HEK293 (cell line): Measurements from ENCODE around the gene SYNE1.

ENCODE experiments used
- CTCF ChIA-PET: fragments of 350-600 bp; formaldehyde crosslinking; extraction: SDS; loops from one replicate; lab custom pipeline; 2021; ENCODE audit warnings: antibody characterized with exemption; lab: Yijun Ruan, JAX
- POLR2A ChIA-PET: fragments of 300-600 bp; formaldehyde crosslinking; extraction: SDS; loops from one replicate; lab custom pipeline; 2020; ENCODE audit warnings: antibody characterized with exemption, inconsistent platforms; lab: Yijun Ruan, JAX
- H3K27ac ChIP-seq: fragments of 200-500 bp; sonication (Bioruptor generic); 2 replicates; pipeline ENCODE4 v1.5.1; 2014; ENCODE audit warnings: low read depth, low read length, control low read depth, inconsistent platforms; ENCODE audit errors: extremely low read depth
- H3K36me3 ChIP-seq, 2 experiments: fragments of 200-500 bp in 1 of 2; sonication (Bioruptor generic) in 1 of 2; 1 replicate in 1 of 2; 2 replicates in 1 of 2; pipeline ENCODE4 v1.5.1; 2014 to 2017; ENCODE audit warnings: inconsistent platforms in 2 of 2, low read length in 2 of 2; ENCODE audit not compliant: control insufficient read depth in 2 of 2, insufficient read depth in 1 of 2
- H3K4me1 ChIP-seq: fragments of 200-500 bp; sonication (Bioruptor generic); 2 replicates; pipeline ENCODE4 v1.5.1; 2014; ENCODE audit warnings: mild to moderate bottlenecking, low read length, inconsistent platforms; ENCODE audit not compliant: control insufficient read depth, insufficient read depth
- H3K4me3 ChIP-seq: 2 replicates; pipeline ENCODE4 v1.5.1; 2011; ENCODE audit warnings: low read depth, mild to moderate bottlenecking, control low read depth, low read length, moderate library complexity
- H3K9me3 ChIP-seq: fragments of 200-500 bp; sonication (Bioruptor generic); 2 replicates; pipeline ENCODE4 v1.5.1; 2014; ENCODE audit warnings: low read depth, low read length, inconsistent platforms; ENCODE audit not compliant: control insufficient read depth, insufficient read depth
- KLF17 ChIP-seq: fragments of 450-650 bp; formaldehyde crosslinking; IDR thresholded peaks from 2 replicates; pipeline ENCODE4 v1.5.1; 2016; ENCODE audit warnings: missing biosample characterization, missing genetic modification characterization
- PRDM1 ChIP-seq: fragments of 450-650 bp; formaldehyde crosslinking; IDR thresholded peaks from 2 replicates; pipeline ENCODE4; 2016; ENCODE audit warnings: missing biosample characterization, missing genetic modification characterization
- SALL2 ChIP-seq: fragments of 450-650 bp; formaldehyde crosslinking; IDR thresholded peaks from 2 replicates; pipeline ENCODE4 v1.5.0; 2017; ENCODE audit warnings: missing biosample characterization, mild to moderate bottlenecking, missing genetic modification characterization, borderline replicate concordance
- SP2 ChIP-seq: fragments of 450-650 bp; formaldehyde crosslinking; IDR thresholded peaks from 2 replicates; pipeline ENCODE4 v1.5.1; 2016; ENCODE audit warnings: missing biosample characterization, missing genetic modification characterization
- TRIM28 ChIP-seq: IDR thresholded peaks from 2 replicates; pipeline ENCODE4 v1.6.1; 2011; ENCODE audit warnings: low read length, control low read depth, borderline replicate concordance
- YY2 ChIP-seq: fragments of 450-650 bp; formaldehyde crosslinking; IDR thresholded peaks from 2 replicates; pipeline ENCODE4 v1.5.1; 2016; ENCODE audit warnings: missing biosample characterization, missing genetic modification characterization
- ZBTB1 ChIP-seq: fragments of 450-650 bp; formaldehyde crosslinking; IDR thresholded peaks from 2 replicates; pipeline ENCODE4 v1.5.1; 2016; ENCODE audit warnings: missing biosample characterization, missing genetic modification characterization
- ZBTB21 ChIP-seq: fragments of 450-650 bp; formaldehyde crosslinking; IDR thresholded peaks from 2 replicates; pipeline ENCODE4 v1.5.1; 2017; ENCODE audit warnings: missing biosample characterization, missing genetic modification characterization
- ZEB2 ChIP-seq: fragments of 450-650 bp; formaldehyde crosslinking; IDR thresholded peaks from 2 replicates; pipeline ENCODE4 v1.5.1; 2016; ENCODE audit warnings: missing biosample characterization, missing genetic modification characterization
- ZFP69B ChIP-seq: fragments of 450-650 bp; formaldehyde crosslinking; IDR thresholded peaks from 2 replicates; pipeline ENCODE4 v1.5.1; 2016; ENCODE audit warnings: missing biosample characterization, missing genetic modification characterization
- ZNF114 ChIP-seq: fragments of 450-650 bp; formaldehyde crosslinking; IDR thresholded peaks from 2 replicates; pipeline ENCODE4 v1.5.0; 2017; ENCODE audit warnings: missing biosample characterization, missing genetic modification characterization
- ZNF155 ChIP-seq: fragments of 450-650 bp; formaldehyde crosslinking; IDR thresholded peaks from 2 replicates; pipeline ENCODE4 v1.5.1; 2016; ENCODE audit warnings: missing biosample characterization, missing genetic modification characterization
- ZNF311 ChIP-seq: fragments of 450-650 bp; formaldehyde crosslinking; IDR thresholded peaks from 2 replicates; pipeline ENCODE4 v1.5.1; 2017; ENCODE audit warnings: missing biosample characterization, missing genetic modification characterization, borderline replicate concordance
- ZNF341 ChIP-seq: fragments of 450-650 bp; formaldehyde crosslinking; IDR thresholded peaks from 2 replicates; pipeline ENCODE4; 2016; ENCODE audit warnings: low read depth, missing biosample characterization, missing genetic modification characterization
- ZNF391 ChIP-seq: fragments of 450-650 bp; formaldehyde crosslinking; IDR thresholded peaks from 2 replicates; pipeline ENCODE4 v1.5.1; 2016; ENCODE audit warnings: low read depth, missing biosample characterization, missing genetic modification characterization, borderline replicate concordance
- ZNF449 ChIP-seq: fragments of 450-650 bp; formaldehyde crosslinking; IDR thresholded peaks from 2 replicates; pipeline ENCODE4 v1.5.1; 2017; ENCODE audit warnings: missing biosample characterization, mild to moderate bottlenecking, missing genetic modification characterization, moderate library complexity
- ZNF501 ChIP-seq: fragments of 450-650 bp; formaldehyde crosslinking; IDR thresholded peaks from 2 replicates; pipeline ENCODE4 v1.5.1; 2016; ENCODE audit warnings: missing biosample characterization, missing genetic modification characterization
- ZNF514 ChIP-seq: fragments of 450-650 bp; formaldehyde crosslinking; IDR thresholded peaks from 2 replicates; pipeline ENCODE4 v1.5.1; 2016; ENCODE audit warnings: missing biosample characterization, missing genetic modification characterization
- ZNF548 ChIP-seq: fragments of 450-650 bp; formaldehyde crosslinking; IDR thresholded peaks from 2 replicates; pipeline ENCODE4 v1.5.1; 2016; ENCODE audit warnings: missing biosample characterization, missing genetic modification characterization
- ZNF549 ChIP-seq: fragments of 450-650 bp; IDR thresholded peaks from 2 replicates; pipeline ENCODE4 v1.5.1; 2018; ENCODE audit warnings: missing biosample characterization, missing genetic modification characterization, mild to moderate bottlenecking, inconsistent platforms, moderate library complexity
- ZNF629 ChIP-seq: fragments of 450-650 bp; formaldehyde crosslinking; IDR thresholded peaks from 2 replicates; pipeline ENCODE4 v1.5.1; 2017; ENCODE audit warnings: missing biosample characterization, missing genetic modification characterization
- ZNF658 ChIP-seq: fragments of 450-650 bp; formaldehyde crosslinking; IDR thresholded peaks from 2 replicates; pipeline ENCODE4; 2016; ENCODE audit warnings: missing biosample characterization, missing genetic modification characterization
- ZNF664 ChIP-seq: fragments of 450-650 bp; formaldehyde crosslinking; IDR thresholded peaks from 2 replicates; pipeline ENCODE4 v1.5.1; 2016; ENCODE audit warnings: missing biosample characterization, missing genetic modification characterization
- ZNF791 ChIP-seq: fragments of 450-650 bp; formaldehyde crosslinking; IDR thresholded peaks from 2 replicates; pipeline ENCODE4 v1.5.1; 2016; ENCODE audit warnings: missing biosample characterization, missing genetic modification characterization
- ZSCAN16 ChIP-seq: fragments of 450-650 bp; formaldehyde crosslinking; IDR thresholded peaks from 2 replicates; pipeline ENCODE4 v1.5.1; 2016; ENCODE audit warnings: missing biosample characterization, missing genetic modification characterization
- TF ChIP-seq, protein P1 (sequence below): fragments of 450-650 bp; formaldehyde crosslinking; IDR thresholded peaks from 2 replicates; pipeline ENCODE4; 2016; ENCODE audit warnings: missing biosample characterization, missing genetic modification characterization
- TF ChIP-seq, protein P2 (sequence below): fragments of 450-650 bp; formaldehyde crosslinking; IDR thresholded peaks from 2 replicates; pipeline ENCODE4 v1.5.1; 2016; ENCODE audit warnings: missing biosample characterization, missing genetic modification characterization
- TF ChIP-seq, protein P3 (sequence below): fragments of 450-650 bp; formaldehyde crosslinking; IDR thresholded peaks from 2 replicates; pipeline ENCODE4 v1.5.1; 2016; ENCODE audit warnings: missing biosample characterization, missing genetic modification characterization
- TF ChIP-seq, protein P4 (sequence below): IDR thresholded peaks from 2 replicates; pipeline ENCODE4 v1.6.1; 2011; ENCODE audit warnings: mild to moderate bottlenecking, low read depth, low read length, borderline replicate concordance

Gene SYNE1

GRCh38 chr6:152086223-152086873 is 550.8 kb downstream of the SYNE1 start:
- H3K9me3 ChIP-seq: no peaks in the 10 kb centered on the region
- H3K4me1 ChIP-seq: peaks cover 6% of the 10 kb centered on the region; the same call in 1 of the 2 replicates
- CTCF ChIA-PET: interaction anchor here (0.6 to 1.1 kb wide), 3 partner anchors 9 to 320 kb away, joined by 3 read pairs; no protein-coding TSS in a partner anchor
- H3K36me3 ChIP-seq: no peaks in the 10 kb centered on the region
- TF ChIP-seq ZNF514 (tag by site-specific recombination) (no peak), ZNF311 (tag by site-specific recombination) (no peak), YY2 (tag by site-specific recombination) (no peak), ZSCAN16 (tag by site-specific recombination) (no peak), ZNF341 (tag by site-specific recombination) (no peak), SP2 (tag by site-specific recombination) (no peak), ZNF664 (no peak)
- TF ChIP-seq, protein P1, sequence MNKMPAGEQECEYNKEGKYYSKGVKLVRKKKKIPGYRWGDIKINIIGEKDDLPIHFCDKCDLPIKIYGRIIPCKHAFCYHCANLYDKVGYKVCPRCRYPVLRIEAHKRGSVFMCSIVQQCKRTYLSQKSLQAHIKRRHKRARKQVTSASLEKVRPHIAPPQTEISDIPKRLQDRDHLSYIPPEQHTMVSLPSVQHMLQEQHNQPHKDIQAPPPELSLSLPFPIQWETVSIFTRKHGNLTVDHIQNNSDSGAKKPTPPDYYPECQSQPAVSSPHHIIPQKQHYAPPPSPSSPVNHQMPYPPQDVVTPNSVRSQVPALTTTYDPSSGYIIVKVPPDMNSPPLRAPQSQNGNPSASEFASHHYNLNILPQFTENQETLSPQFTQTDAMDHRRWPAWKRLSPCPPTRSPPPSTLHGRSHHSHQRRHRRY: no peak
- TF ChIP-seq, all 188 proteins: peak for 0
- H3K27ac ChIP-seq: no peak overlapping the region
- no peak overlapping the region for H3K4me3 ChIP-seq
- POLR2A ChIA-PET: no interaction called here

GRCh38 chr6:152085451-152085921 is 551.7 kb downstream of the SYNE1 start:
- Histone ChIP-seq H3K27ac (no peak overlapping the region), H3K4me1 (peaks cover 6% of the 10 kb centered on the region; the same call in 1 of the 2 replicates), H3K9me3 (no peaks in the 10 kb centered on the region), H3K4me3 (no peak overlapping the region), H3K36me3 (no peaks in the 10 kb centered on the region)
- POLR2A ChIA-PET: no interaction called here
- CTCF ChIA-PET: interaction anchor here (0.6 to 1.1 kb wide), 4 partner anchors 8 to 319 kb away, joined by 3 read pairs; no protein-coding TSS in a partner anchor
- no peak for TF ChIP-seq PRDM1 (tag by site-specific recombination)
- TF ChIP-seq ZBTB21: no peak
- no peak for TF ChIP-seq ZNF664
- TF ChIP-seq ZNF791 (tag by site-specific recombination): no peak
- no peak for TF ChIP-seq ZNF155 (tag by site-specific recombination)
- no peak; the same call in 1 of the 2 replicates for TF ChIP-seq KLF17 (tag by site-specific recombination)
- 0 out of 2 replicates have a peak, but pooled peaks have one; percentile 47 for TF ChIP-seq TRIM28
- no peak for TF ChIP-seq ZNF449 (tag by site-specific recombination)
- no peak for TF ChIP-seq ZBTB1 (tag by site-specific recombination)
- TF ChIP-seq ZNF114 (tag by site-specific recombination): no peak
- TF ChIP-seq, protein P2, sequence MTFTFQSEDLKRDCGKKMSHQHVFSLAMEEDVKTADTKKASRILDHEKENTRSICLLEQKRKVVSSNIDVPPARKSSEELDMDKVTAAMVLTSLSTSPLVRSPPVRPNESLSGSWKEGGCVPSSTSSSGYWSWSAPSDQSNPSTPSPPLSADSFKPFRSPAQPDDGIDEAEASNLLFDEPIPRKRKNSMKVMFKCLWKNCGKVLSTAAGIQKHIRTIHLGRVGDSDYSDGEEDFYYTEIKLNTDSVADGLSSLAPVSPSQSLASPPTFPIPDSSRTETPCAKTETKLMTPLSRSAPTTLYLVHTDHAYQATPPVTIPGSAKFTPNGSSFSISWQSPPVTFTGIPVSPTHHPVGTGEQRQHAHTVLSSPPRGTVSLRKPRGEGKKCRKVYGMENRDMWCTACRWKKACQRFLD (tag by site-specific recombination): no peak
- TF ChIP-seq ZNF501 (tag by site-specific recombination): no peak
- TF ChIP-seq ZFP69B: no peak
- no peak for TF ChIP-seq ZNF391 (tag by site-specific recombination)
- TF ChIP-seq, protein P3, sequence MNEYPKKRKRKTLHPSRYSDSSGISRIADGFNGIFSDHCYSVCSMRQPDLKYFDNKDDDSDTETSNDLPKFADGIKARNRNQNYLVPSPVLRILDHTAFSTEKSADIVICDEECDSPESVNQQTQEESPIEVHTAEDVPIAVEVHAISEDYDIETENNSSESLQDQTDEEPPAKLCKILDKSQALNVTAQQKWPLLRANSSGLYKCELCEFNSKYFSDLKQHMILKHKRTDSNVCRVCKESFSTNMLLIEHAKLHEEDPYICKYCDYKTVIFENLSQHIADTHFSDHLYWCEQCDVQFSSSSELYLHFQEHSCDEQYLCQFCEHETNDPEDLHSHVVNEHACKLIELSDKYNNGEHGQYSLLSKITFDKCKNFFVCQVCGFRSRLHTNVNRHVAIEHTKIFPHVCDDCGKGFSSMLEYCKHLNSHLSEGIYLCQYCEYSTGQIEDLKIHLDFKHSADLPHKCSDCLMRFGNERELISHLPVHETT (tag by site-specific recombination): 0 out of 2 replicates have a peak, but pooled peaks have one; percentile 36
- TF ChIP-seq ZNF548 (tag by site-specific recombination): no peak
- no peak for TF ChIP-seq ZNF549 (tag by site-specific recombination)
- no peak for TF ChIP-seq ZEB2 (tag by site-specific recombination)
- no peak for TF ChIP-seq SALL2 (tag by site-specific recombination)
- TF ChIP-seq ZNF629 (tag by site-specific recombination): peak; percentile 78
- TF ChIP-seq, protein P4, sequence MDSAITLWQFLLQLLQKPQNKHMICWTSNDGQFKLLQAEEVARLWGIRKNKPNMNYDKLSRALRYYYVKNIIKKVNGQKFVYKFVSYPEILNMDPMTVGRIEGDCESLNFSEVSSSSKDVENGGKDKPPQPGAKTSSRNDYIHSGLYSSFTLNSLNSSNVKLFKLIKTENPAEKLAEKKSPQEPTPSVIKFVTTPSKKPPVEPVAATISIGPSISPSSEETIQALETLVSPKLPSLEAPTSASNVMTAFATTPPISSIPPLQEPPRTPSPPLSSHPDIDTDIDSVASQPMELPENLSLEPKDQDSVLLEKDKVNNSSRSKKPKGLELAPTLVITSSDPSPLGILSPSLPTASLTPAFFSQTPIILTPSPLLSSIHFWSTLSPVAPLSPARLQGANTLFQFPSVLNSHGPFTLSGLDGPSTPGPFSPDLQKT: no peak
- TF ChIP-seq ZNF658 (tag by site-specific recombination): no peak
